ENCODE measurements around the gene TXNDC8. TPM values are rescaled to one million over a fixed set of nuclear protein-coding genes. Genes with fewer than 3 reads are reported as not detected.

Gene TXNDC8
- total RNA-seq, 1 experiment from 2014 or later = not detected

DNA sequence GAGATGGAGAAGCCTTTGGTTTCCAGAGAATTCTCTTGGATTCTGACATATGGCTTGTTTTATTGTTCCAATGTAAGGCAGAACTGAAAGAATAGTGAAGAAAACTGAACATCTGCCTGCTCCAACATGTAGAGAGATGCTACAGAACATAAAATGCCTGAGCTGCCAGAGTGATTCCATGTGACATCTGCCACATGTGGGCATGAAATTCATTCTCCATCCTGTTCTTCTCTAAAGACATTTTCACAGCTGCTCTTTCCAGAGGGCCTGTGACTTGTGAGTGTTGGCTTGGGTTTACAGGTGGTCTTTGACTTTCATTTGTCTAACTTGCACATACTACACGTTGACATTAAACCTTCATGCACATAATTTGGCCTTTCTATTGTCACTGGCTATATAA lies 47.7 kb downstream of the TXNDC8 start:
- CTCF ChIA-PET = no interaction called here
- Mint-ChIP-seq H3K27ac (ENCODE audit: unreplicated experiment) (no peak overlapping the region), H3K4me1 (ENCODE audit: low read depth, unreplicated experiment) (no peaks in the 10 kb centered on the region), H3K27me3 (ENCODE audit: insufficient read depth, unreplicated experiment) (no peaks in the 10 kb centered on the region), H3K9me3 (ENCODE audit: unreplicated experiment) (peaks cover 11% of the 10 kb centered on the region), H3K36me3 (ENCODE audit: insufficient read depth, unreplicated experiment) (no peaks in the 10 kb centered on the region), H3K4me3 (ENCODE audit: unreplicated experiment) (no peak overlapping the region)
- TF ChIP-seq, protein P1, sequence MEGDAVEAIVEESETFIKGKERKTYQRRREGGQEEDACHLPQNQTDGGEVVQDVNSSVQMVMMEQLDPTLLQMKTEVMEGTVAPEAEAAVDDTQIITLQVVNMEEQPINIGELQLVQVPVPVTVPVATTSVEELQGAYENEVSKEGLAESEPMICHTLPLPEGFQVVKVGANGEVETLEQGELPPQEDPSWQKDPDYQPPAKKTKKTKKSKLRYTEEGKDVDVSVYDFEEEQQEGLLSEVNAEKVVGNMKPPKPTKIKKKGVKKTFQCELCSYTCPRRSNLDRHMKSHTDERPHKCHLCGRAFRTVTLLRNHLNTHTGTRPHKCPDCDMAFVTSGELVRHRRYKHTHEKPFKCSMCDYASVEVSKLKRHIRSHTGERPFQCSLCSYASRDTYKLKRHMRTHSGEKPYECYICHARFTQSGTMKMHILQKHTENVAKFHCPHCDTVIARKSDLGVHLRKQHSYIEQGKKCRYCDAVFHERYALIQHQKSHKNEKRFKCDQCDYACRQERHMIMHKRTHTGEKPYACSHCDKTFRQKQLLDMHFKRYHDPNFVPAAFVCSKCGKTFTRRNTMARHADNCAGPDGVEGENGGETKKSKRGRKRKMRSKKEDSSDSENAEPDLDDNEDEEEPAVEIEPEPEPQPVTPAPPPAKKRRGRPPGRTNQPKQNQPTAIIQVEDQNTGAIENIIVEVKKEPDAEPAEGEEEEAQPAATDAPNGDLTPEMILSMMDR (IDR thresholded peaks at IDR 0.05; ENCODE audit: insufficient read depth in 1 of 2, low read depth in 1 of 2, low read length in 1 of 2, severe bottlenecking in 1 of 2, unreplicated experiment in 1 of 2) = no peak
- POLR2A ChIA-PET = no interaction called here
- H3K4me3 ChIP-seq (ENCODE audit: low read depth, low read length) = no peak overlapping the region
- no peaks in the 10 kb centered on the region for H3K27me3 ChIP-seq (replicated peaks; ENCODE audit: control insufficient read depth, insufficient read depth, low read length)
- H3K4me1 ChIP-seq = no peaks in the 10 kb centered on the region
- intact Hi-C loops (cut with micrococcal nuclease; ENCODE audit: unreplicated experiment) = no loop called here
- DNase-seq = no peak
- H3K9me3 ChIP-seq = no peaks in the 10 kb centered on the region
- H3K36me3 ChIP-seq (ENCODE audit: control insufficient read depth, insufficient read depth, low read length) = no peaks in the 10 kb centered on the region
- no TSS peak for BruUV-seq (replicated peaks)

DNA sequence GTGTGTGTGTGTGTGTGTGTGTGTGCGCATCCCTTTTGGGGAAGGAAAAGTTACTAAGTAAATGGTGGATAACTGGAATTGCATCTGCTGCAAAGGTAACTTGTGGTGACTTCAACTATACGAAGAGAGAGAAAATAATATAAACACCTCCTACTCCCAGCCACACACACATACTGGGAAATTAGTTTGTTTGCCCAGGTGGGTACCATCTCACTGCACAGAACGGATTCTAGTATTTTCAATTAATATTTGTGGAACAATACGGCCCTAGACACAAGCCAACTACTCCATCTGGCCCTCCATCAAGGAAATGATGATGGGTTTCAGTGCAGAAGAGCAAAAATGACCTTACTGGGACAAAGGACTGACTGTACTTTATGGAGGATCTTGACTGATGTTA lies 49.2 kb downstream of the TXNDC8 start:
- Histone ChIP-seq H3K4me1 (peaks cover 12% of the 10 kb centered on the region), H3K4me3 (ENCODE audit: low read depth, low read length) (no peak overlapping the region), H3K27me3 (replicated peaks; ENCODE audit: control insufficient read depth, insufficient read depth, low read length) (no peaks in the 10 kb centered on the region), H3K9me3 (no peaks in the 10 kb centered on the region), H3K36me3 (ENCODE audit: control insufficient read depth, insufficient read depth, low read length) (no peaks in the 10 kb centered on the region)
- ChIA-PET POLR2A (no interaction called here), CTCF (interaction anchor here (0.6 kb wide), 1 partner anchor 12 kb away, joined by 3 read pairs; no protein-coding TSS in a partner anchor)
- Mint-ChIP-seq H3K4me1 (ENCODE audit: low read depth, unreplicated experiment) (peaks cover 9% of the 10 kb centered on the region), H3K4me3 (ENCODE audit: unreplicated experiment) (no peak overlapping the region), H3K9me3 (ENCODE audit: unreplicated experiment) (peaks cover under 1% of the 10 kb centered on the region), H3K36me3 (ENCODE audit: insufficient read depth, unreplicated experiment) (no peaks in the 10 kb centered on the region), H3K27me3 (ENCODE audit: insufficient read depth, unreplicated experiment) (no peaks in the 10 kb centered on the region), H3K27ac (ENCODE audit: unreplicated experiment) (no peak overlapping the region)
- no peak for DNase-seq
- TF ChIP-seq, protein P1 (IDR thresholded peaks at IDR 0.05; ENCODE audit: insufficient read depth in 1 of 2, low read depth in 1 of 2, low read length in 1 of 2, severe bottlenecking in 1 of 2, unreplicated experiment in 1 of 2) = no peak
- intact Hi-C loops (cut with micrococcal nuclease; ENCODE audit: unreplicated experiment) = no loop called here
- BruUV-seq (replicated peaks) = no TSS peak

DNA sequence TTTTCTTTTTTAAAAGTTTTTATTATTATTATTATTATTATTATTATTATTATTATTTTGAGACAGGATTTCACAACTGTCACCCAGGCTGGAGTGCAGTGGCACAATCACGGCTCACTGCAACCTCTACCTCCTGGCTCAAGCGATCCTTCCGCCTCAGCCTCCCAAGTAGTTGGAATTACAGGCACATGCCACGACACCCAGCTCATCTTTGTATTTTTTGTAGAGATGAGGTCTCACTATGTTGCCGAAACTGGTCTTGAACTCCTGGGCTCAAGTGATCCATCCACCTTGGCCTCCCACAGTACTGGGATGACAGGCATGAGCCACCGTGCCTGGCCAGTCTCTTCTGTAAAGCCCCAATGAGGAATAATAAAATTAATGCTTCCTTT lies 50.4 kb downstream of the TXNDC8 start:
- Mint-ChIP-seq H3K4me1 (ENCODE audit: low read depth, unreplicated experiment) (peaks cover 17% of the 10 kb centered on the region), H3K9me3 (ENCODE audit: unreplicated experiment) (no peaks in the 10 kb centered on the region), H3K27me3 (ENCODE audit: insufficient read depth, unreplicated experiment) (no peaks in the 10 kb centered on the region), H3K4me3 (ENCODE audit: unreplicated experiment) (no peak overlapping the region), H3K36me3 (ENCODE audit: insufficient read depth, unreplicated experiment) (no peaks in the 10 kb centered on the region), H3K27ac (ENCODE audit: unreplicated experiment) (no peak overlapping the region)
- DNase-seq = no peak
- H3K9me3 ChIP-seq = no peaks in the 10 kb centered on the region
- H3K36me3 ChIP-seq (ENCODE audit: control insufficient read depth, insufficient read depth, low read length) = no peaks in the 10 kb centered on the region
- ChIA-PET POLR2A (no interaction called here), CTCF (no interaction called here)
- H3K4me1 ChIP-seq = peaks cover 24% of the 10 kb centered on the region
- TF ChIP-seq, protein P1 (IDR thresholded peaks at IDR 0.05; ENCODE audit: insufficient read depth in 1 of 2, low read depth in 1 of 2, low read length in 1 of 2, severe bottlenecking in 1 of 2, unreplicated experiment in 1 of 2) = no peak
- no peaks in the 10 kb centered on the region for H3K27me3 ChIP-seq (replicated peaks; ENCODE audit: control insufficient read depth, insufficient read depth, low read length)
- intact Hi-C loops (cut with micrococcal nuclease; ENCODE audit: unreplicated experiment) = no loop called here
- no TSS peak for BruUV-seq (replicated peaks)
- H3K4me3 ChIP-seq (ENCODE audit: low read depth, low read length) = no peak overlapping the region

Measured in Caco-2 (cell line).